Stimulated activated CD4-positive, alpha-beta T cell treated with anti-CD3 and anti-CD28 coated beads, Interleukin-4, amount 100 ng/mL, for 4 hours (primary cell): ENCODE data around the gene STX1A.
"Not testable (repeated sequence)": the region's sequence is repeated elsewhere in the genome, so short reads cannot be mapped to it uniquely, and the experiment has no call there.

Experiments
- DNase-seq, 2 experiments: peaks; one replicate each; pipeline ENCODE4 v3.0.0-alpha.2; 2020

Gene STX1A

DNA sequence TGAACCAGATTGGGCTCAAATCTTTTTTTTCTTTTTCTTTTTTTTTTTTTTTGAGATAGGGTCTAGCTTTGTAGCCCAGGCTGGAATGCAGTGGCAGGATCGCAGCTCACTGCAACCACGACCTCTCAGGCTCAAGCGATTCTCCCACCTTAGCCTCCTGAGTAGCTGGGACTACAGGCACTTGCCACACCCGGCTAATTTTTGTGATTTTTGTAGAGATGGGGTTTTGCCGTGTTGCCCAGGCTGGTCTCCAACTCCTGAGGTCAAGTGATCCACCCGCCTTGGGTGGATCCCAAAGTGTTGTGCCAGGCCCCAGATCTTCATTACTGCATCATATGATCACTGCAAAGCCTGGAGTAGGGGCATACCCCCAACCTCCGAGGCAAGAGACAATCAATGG is 39.0 kb downstream of the STX1A start:
- DNase-seq: no peak

DNA sequence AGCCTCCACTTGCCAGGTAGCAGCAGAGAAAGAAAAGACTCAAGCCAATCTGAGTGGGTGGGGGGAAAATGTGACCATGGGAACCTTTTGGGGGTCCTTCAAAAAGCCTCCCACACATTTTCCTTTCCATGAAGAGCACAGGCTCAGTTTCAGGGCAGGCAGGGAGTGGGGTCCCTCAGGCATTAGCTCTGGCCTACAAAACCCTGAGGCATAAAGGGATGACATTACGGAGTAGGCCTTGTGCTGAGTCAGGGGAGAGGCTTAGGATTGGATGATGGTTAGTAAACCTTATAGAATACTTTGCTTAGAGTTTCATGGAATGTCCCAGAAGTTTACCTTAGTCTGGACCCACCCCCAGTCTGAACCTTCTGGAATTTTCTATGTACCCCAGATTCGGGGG is 39.8 kb downstream of the STX1A start:
- DNase-seq: no peak

DNA sequence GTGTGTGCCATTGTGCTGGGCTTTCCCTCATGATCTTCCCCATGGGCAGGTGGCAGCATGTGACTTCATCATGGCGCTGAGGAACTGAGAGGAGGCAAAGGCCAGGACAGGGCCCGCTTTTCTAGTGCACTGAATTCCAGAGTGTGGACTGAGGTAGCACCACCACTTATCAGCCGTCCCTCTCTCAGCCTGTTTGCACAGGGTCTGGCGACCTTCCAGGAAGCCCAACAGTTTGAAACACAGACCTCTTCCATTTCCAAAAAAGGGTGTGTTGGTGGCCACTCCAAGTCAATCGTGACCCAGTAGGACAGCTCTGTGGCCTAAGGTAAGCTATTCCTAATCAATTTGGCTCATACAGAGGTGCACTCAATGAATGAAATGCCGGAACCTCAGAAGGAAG is 40.6 kb downstream of the STX1A start:
- DNase-seq: no peak

DNA sequence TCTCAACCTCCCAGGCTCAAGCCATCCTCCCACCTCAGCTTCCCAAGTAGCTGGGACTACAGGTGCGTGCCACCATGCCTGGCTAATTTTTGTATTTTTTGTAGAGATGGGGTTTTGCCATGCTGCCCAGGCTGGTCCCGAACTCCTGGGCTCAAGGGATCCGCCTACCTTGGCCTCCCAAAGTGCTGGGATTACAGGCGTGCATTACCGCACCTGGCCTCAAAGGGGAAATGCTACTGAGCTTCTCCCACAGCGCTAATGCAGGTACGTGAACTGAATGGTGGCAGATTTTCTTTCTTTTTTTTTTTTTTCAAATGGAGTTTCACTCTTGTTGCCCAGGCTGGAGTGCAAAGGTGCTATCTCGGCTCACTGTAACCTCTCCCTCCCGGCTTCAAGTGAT is 43.4 kb downstream of the STX1A start:
- not testable (repeated sequence) for DNase-seq

DNA sequence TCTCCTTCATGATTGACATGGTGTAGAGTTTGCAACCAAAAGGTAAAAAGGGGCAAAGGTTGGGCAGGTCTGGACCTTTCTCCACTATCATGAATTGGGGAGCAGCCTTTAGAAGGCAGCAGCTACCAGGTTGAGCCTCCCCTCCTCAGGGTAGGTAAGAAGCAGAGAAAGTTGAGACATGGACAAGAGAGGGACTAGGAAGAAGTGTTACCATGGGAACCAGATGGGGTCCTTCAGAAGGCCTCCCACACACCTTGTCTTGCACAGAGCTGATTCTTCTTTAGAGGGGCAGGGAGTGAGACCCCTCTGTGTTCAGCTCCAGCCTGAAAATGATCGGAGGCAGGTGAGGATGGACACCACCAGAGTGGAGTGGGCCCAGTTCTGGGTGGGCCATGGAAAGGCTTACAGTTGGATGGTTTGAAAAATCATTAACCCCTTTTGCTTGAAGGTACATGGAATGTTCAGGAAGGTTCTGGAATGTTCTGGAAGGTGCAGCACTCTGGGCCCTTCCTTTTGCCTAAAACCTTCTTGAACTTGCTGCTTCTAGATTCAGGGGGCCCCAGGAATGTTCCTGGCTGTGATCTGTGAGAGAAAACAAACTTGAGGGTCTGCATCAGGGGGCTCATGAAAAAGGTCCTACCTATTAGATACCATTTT is 44.9 kb downstream of the STX1A start:
- no peak for DNase-seq

DNA sequence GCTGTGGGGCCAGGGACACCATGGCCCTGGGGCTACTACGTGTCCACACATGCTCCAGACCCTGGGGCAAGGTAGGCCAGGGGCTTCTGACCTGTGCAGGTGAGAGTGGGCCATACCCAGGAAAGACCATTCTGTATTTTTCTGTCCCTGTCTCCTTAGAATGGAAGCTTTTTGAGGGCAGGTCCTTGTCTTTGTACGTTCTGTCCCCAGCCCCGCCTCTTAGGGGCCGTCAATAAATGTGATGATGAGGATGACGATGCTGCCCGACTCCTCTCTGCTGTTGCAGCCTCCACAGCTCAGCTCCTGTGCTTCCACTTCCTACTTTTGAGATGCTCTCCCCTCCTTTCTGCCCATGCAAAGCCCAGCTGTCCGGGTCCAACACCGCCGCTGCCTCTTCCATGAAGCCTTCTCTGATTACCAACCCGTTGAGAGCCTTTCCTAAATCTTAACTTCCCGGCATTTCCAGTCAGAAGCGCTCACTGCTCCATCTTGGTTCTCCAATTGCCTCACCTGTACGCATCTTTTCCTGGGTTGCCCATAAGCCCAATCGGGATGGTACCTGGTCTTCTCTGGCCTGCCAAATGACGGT is 47.5 kb downstream of the STX1A start:
- no peak for DNase-seq

DNA sequence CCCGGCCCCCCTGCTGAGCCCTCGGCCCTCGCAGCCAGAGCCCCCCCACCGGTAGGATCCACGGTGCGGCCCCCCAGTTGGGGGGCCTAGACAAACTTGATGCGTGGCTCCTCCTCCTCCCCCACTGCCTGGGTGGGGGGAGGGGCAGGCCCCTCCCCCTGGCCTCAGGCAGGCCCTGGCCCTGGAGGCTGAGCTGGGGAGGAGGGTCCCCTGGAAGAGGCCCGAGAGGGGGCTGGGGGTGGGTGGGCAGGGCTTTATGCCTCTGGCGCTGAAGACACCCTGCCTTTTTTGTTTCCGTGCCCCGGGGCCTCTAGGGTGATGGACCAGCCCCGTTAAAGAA is 48.2 kb downstream of the STX1A start:
- DNase-seq: no peak

DNA sequence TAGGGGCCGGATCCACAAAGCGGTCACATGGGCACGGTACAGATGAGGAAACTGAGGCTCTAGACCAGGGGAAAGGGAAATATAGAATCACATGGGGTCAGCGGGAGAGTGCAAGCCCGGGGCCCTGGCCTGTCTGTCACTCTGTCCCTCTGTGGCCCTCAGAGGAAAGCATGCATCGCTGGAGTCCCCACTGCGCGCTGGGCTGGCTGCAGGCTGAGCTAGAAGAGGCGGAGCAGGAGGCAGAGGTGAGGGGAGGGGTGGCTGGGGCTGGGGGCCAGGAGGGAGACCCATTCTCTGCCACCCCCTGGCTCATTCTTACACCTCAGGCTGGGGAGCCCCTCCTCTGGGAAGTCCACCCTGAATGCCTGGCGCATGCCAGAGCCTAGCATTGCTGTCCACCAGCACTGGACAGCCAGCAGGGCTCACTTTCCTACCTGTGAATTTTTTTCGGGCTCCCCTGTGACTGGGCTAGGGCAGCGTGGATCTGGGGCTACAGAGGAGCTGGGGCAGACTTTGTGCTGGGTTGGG is 49.5 kb downstream of the STX1A start:
- DNase-seq: no peak

DNA sequence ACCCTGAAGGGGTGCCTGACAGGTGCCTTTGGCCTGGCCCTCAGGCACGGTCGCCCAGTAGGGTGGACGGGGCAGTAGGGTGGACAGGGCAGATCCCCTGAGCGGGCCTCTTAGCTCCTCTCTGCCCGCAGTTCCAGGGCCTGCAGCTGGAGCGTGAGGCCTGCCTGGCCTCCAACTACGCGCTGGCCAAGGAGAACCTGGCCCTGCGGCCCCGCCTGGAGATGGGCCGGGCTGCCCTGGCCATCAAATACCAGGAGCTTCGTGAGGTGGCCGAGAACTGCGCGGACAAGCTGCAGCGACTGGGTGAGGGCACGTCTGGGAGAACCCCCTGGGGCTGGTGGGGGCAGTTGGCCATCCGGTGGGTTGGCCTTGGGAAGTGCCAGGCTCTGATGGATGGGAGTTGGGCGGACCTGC is 50.2 kb downstream of the STX1A start:
- no peak for DNase-seq

DNA sequence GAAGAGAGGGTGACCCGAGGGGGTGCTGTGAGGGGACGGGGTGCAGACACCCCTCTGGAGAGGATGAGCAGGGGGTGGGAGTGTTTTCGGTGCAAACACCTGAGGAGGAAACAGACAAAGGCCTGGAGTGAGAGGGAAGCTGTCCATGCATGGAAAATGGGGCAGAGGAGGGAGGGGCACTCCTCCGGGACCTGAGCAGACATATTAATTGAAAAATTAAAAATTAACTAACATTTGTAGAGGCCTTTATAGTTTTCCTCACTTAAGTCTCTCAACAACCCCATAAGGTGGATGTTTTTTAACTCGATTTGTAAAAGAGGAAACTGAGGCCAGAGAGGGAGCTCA is 50.6 kb downstream of the STX1A start:
- no peak for DNase-seq

DNA sequence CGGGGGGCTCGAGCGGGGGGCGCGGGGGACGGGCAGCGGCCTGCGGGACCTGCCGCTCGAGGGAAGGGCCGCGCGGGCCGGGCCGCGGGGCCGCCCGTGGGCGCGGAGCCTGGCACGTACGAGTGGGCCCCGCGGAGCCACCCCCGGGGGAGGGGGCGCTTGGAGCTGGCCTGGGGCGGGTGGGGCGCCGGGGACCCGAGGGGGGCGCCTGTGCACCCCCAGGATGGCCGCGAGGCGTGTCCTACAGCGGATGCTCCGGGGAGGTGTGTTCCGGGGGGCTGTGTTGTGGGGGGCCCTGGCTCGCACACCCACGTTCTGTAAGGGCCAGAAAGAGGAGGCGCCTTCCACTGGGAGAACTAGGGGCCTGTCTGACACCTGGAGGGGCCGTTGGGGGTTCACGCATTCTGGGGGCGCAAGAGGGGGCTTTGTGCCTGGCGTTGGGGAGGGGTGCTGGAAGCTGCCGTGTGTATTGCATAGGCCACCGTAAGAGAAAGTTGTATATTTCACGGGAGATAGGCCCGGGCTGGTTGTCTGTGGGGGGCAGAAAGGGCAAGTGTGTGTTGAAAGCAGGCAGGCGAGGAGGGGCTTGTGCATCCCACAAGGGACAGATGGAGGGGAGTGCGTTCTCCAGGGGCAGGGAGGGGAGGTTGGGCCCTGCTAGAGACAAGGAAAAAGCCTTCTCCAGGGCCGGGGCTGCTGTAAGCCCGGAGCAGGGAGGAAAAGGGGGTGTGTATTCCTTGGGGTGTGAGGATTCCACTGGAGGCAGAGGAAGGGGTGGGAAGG is 51.2 kb downstream of the STX1A start:
- DNase-seq: no peak

DNA sequence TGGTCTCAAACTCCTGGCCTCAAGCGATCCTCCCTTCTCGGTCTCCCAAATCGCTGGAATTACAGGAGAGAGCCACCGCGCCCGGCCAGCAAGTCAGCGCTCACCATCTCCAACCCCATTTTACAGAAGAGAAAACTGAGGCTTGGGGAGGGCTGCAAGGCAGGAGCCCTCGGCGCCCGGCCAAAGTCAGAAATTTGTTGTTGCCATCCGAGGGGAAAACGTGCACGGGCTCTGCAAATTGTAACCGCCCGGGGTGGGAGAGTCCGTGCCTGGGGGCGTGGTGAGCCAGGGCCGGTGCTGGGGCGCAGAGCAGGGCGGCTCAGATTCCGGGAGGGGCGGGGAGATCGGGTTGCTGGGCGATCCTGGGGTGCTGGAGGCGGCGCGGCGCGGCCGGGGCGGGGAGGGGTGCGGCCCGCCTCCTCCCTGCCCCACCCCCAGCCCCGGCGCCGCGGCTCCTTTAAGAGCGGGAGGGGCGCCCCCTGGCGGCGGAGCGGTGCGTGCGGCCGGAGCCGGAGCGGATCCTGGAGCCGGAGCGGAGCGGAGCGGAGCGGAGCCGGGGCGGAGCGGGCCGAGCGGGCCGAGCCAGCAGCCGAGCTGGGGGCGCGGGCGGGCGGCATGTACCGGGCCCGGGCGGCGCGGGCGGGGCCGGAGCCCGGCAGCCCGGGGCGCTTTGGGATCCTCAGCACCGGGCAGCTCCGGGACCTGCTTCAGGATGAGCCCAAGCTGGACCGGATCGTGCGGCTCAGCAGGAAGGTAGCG is 51.9 kb downstream of the STX1A start, which contains the start of gene VPS37D:
VPS37D (plus strand) TSS at position 488 of the 759 bp plus-strand sequence; CDS start at position 616, 128 bp downstream.
- peak; percentile 87 to 96 for DNase-seq

DNA sequence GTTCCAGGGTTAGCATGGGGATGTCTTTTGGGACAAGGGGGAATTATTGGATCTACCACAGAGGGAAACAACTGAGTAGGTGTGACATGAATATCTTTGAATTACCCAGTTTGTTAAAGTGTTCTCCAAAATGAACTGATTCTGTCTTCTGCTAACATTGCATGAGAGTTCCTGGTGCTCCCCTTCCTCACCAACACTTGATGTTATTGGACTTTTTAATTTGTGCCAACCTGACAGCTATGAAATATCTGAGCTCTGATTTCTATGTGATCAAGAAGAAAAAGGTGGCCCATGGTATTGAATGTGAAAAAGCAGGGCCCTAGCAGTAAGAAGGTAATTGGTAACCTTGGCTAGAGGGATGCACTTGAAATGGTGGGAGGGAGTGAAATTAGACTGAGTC is 56.4 kb downstream of the STX1A start:
- DNase-seq: no peak

DNA sequence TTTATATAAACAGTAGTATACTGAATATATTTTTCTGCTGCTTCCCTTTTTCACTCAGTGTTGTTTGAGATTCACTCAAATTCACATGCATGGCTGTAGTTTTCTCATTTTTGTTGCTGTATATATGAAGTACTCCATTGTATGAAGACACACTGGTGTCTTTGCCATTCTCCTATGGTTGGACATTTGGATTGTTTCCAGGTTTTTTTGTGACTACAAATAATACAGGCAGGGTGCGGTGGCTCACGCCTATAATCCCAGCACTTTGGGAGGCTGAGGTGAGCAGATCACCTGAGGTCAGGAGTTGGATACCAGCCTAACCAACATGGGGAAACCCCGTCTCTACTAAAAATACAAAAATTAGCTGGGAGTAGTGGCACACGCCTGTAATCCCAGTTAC is 58.9 kb downstream of the STX1A start:
- DNase-seq: not testable (repeated sequence)

DNA sequence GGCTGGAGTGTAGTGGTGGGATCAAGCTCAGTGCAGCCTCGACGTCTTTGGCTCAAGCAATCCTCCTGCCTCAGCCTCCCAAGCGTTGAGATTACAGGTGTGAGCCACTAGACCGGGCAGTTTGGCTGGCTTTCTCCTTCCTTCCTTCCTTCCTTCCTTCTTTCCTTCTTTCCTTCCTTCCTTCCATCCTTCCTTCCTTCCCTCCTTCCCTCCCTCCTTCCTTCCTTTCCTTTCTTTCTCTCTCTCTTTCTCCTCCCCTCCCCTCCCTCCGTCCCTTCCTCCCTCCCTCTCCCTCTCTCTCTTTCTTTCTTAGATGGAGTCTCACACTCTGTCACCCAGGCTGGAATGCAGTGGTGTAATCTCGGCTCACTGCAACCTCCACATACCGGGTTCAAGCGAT is 59.5 kb downstream of the STX1A start:
- no peak for DNase-seq

DNA sequence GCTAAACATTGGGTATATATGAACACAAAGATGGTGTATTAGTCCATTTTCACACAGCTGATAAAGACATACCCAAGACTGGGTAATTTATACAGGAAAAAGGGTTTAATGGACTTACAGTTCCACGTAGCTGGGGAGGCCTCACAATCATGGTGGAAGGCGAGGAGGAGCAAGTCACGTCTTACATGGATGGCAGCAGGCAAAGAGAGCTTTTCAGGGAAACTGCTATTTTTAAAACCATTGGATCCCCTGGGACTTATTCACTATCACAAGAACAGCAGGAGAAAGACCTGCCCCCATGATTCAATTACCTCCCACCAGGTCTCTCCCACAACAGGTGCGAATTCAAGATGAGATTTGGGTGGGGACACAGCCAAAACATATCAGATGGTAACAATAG is 64.2 kb downstream of the STX1A start:
- DNase-seq: not testable (repeated sequence)

DNA sequence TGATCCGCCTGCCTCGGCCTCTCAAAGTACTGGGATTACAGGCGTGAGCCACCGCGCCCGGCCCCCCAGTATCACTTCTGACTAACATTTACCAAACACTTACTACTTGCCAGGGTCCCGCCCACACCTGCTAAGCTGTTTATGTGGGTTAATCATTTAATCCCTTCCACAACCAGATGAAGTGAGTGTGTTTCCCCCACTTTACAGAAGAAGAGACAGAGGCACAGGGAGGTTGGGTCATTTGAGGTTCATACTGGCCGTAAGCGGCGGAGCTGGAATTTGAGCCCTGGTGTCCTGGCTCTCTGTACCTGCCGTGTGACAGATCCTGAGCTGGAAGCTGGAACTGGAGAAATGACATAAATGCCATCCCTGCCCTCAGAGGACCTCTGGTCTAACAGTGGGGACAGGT is 66.9 kb downstream of the STX1A start:
- no peak for DNase-seq

DNA sequence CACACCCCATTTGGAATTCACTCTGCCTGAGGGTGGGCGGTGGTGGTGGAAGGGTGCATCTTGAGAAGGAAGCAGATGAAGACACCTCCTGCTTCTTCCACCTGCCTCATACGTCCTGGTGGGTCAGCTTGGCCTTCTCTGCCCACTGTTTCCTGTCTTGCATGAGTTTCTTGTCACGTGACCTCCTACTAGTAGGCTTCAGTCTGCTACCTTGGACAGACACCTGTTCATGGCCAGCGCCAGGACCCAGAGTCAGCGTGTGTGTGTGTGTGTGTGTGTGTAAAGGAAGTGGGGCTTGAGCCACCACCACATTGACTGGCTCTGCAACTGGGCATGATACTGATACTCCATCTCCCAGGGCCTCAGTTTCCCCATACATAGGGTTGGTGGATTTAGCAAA is 68.9 kb downstream of the STX1A start:
- no peak for DNase-seq

DNA sequence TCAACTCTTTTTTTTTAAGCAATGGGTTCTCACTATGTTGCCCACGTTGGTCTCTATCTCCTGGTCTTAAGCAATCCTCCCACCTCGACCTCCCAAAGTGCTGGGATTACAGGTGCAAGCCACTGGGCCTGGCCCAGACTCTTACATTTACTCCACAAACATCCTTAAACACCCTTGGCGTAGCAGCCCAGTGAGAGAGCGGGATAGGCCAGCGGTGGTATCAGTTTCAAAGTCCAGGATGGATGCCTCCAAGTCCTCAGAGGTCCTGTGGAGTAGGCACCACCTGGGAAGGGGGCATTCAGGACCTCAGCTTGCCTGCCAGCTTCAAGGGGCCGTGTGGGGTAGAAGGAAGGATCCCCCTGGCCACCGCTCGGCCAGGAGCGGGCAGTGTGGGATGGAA is 69.9 kb downstream of the STX1A start:
- DNase-seq: no peak
